Measurements from ENCODE around the gene RSPH3. TPM values are rescaled to one million over a fixed set of nuclear protein-coding genes. Genes with fewer than 3 reads are reported as not detected.

RSPH3 gene
- total RNA-seq, 1 experiment from 2014 or later, result 24.7 TPM

DNA sequence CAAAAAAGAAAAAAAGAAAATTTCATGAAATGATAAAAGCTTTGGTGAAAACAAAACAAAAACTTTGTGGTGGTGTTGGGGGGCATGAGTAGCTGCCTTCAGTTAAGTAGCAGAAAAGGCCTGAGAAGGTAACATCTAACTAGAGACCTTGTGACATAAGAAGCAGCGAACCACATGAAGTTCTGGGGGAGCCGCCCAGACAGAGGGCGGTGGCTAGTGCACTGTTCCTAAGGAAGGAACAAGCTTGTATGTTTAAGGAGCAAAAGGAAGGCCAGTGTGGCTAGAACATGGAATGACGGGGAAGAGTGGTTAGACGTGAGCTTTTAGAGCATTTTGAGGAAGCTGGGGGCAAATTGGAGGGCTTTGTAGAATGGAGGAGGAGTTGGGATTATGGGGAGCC lies 7.5 kb upstream of the RSPH3 start:
- POLR2A ChIA-PET, result no interaction called here

DNA sequence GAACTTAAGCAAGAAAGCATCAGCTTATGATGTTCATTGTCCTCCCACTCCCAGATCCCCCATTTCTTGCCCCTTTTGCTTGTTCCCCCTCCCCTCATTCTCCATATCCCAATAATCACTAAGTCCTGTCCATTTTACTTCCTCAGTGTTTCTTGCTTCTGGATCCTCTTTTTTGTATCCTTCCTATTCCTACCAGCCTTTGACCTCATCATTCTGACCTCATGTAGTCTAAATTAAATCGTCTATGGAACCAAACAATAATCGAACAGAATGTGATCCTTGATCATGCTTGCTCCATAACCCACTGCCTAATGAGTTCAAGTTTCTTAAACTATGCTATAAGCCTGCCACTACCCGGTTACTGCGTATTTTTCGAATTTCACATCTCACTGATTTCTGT lies 5.4 kb upstream of the RSPH3 start:
- intact Hi-C loops (cut with micrococcal nuclease), result loop anchor here (10.0 kb wide), 1 partner anchor 301 kb away; no protein-coding TSS in a partner anchor
- no peak overlapping the region for H3K4me3 ChIP-seq (replicated peaks in 1 of 2; ENCODE audit: low read depth in 1 of 2, low read length in 2 of 2)
- no peaks in the 10 kb centered on the region for H4K20me1 ChIP-seq (ENCODE audit: insufficient read depth)
- H3K4me1 ChIP-seq (ENCODE audit: control insufficient read depth in 1 of 2, insufficient read depth in 2 of 2, low read length in 2 of 2), result peaks cover 28 to 34% of the 10 kb centered on the region in 2 experiments
- DNase-seq (ENCODE audit: low read depth, low spot score), result no peak
- H3K9ac ChIP-seq (ENCODE audit: low read length), result no peak overlapping the region
- ChIA-PET POLR2A (no interaction called here), RAD21 (ENCODE audit: low non-redundant PET in 1 of 2, low total read pairs in 2 of 2, uncharacterized antibody in 2 of 2, unreplicated experiment in 2 of 2) (no interaction called here), CTCF (no interaction called here)
- no peak overlapping the region for H3K4me2 ChIP-seq (ENCODE audit: low read length)
- no peak overlapping the region for H3K27ac ChIP-seq (ENCODE audit: low read depth, low read length)
- H3K36me3 ChIP-seq (ENCODE audit: control insufficient read depth in 1 of 2, insufficient read depth in 2 of 2, low read length in 2 of 2), result no peaks in the 10 kb centered on the region
- peaks cover 28% of the 10 kb centered on the region for H3K79me2 ChIP-seq (ENCODE audit: insufficient read depth, low read length)
- no peak for ATAC-seq
- H3K9me2 ChIP-seq (ENCODE audit: insufficient read depth), result no peaks in the 10 kb centered on the region
- H2AFZ ChIP-seq (ENCODE audit: low read depth, low read length, poor library complexity, severe bottlenecking), result no peak overlapping the region
- H3K27me3 ChIP-seq (ENCODE audit: insufficient read depth, low read length), result no peaks in the 10 kb centered on the region
- BruUV-seq (replicated peaks), result no TSS peak
- H3K9me3 ChIP-seq (ENCODE audit: control insufficient read depth in 1 of 2, insufficient read depth in 1 of 2, low read depth in 1 of 2, low read length in 2 of 2), result no peaks in the 10 kb centered on the region
- TF ChIP-seq EZH2phosphoT487 (IDR thresholded peaks at IDR 0.05; ENCODE audit: borderline replicate concordance) (no peak), EGR1 (IDR thresholded peaks at IDR 0.05; ENCODE audit: low read depth) (no peak), EZH2 (IDR thresholded peaks at IDR 0.05) (no peak)
- TF ChIP-seq, protein P1, sequence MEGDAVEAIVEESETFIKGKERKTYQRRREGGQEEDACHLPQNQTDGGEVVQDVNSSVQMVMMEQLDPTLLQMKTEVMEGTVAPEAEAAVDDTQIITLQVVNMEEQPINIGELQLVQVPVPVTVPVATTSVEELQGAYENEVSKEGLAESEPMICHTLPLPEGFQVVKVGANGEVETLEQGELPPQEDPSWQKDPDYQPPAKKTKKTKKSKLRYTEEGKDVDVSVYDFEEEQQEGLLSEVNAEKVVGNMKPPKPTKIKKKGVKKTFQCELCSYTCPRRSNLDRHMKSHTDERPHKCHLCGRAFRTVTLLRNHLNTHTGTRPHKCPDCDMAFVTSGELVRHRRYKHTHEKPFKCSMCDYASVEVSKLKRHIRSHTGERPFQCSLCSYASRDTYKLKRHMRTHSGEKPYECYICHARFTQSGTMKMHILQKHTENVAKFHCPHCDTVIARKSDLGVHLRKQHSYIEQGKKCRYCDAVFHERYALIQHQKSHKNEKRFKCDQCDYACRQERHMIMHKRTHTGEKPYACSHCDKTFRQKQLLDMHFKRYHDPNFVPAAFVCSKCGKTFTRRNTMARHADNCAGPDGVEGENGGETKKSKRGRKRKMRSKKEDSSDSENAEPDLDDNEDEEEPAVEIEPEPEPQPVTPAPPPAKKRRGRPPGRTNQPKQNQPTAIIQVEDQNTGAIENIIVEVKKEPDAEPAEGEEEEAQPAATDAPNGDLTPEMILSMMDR (IDR thresholded peaks at IDR 0.05 in 2 of 3, conservative IDR thresholded peaks at IDR 0.05 in 1 of 3; ENCODE audit: borderline replicate concordance in 1 of 3, insufficient read depth in 1 of 3, low read depth in 2 of 3, low read length in 2 of 3), result no peak

More for the DNA sequence above, 7.5 kb upstream of the RSPH3 start:
- no peak for TF ChIP-seq CEBPB (IDR thresholded peaks at IDR 0.05; ENCODE audit: low read depth)
- TF ChIP-seq TCF7L2 (IDR thresholded peaks at IDR 0.05; ENCODE audit: borderline replicate concordance, extremely low read depth, insufficient read depth, insufficient read length), result no peak
- no peak for TF ChIP-seq ZFX (IDR thresholded peaks at IDR 0.05)
- no peak for TF ChIP-seq SP1 (IDR thresholded peaks at IDR 0.05; ENCODE audit: low read depth)
- TF ChIP-seq, protein P2, sequence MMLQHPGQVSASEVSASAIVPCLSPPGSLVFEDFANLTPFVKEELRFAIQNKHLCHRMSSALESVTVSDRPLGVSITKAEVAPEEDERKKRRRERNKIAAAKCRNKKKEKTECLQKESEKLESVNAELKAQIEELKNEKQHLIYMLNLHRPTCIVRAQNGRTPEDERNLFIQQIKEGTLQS (IDR thresholded peaks at IDR 0.05), result no peak
- no peak for TF ChIP-seq EGR1 (IDR thresholded peaks at IDR 0.05; ENCODE audit: low read depth)
- no peak for TF ChIP-seq RAD21 (IDR thresholded peaks at IDR 0.05; ENCODE audit: low read depth)
- ChIA-PET CTCF (interaction anchor here (2.7 kb wide), 1 partner anchor 127 kb away, joined by 34 read pairs; no protein-coding TSS in a partner anchor), RAD21 (ENCODE audit: low non-redundant PET in 1 of 2, low total read pairs in 2 of 2, uncharacterized antibody in 2 of 2, unreplicated experiment in 2 of 2) (no interaction called here)
- intact Hi-C loops (cut with micrococcal nuclease), result loop anchor here (10.0 kb wide), 1 partner anchor 303 kb away; no protein-coding TSS in a partner anchor
- Histone ChIP-seq H3K4me2 (ENCODE audit: low read length) (no peak overlapping the region), H3K4me1 (ENCODE audit: control insufficient read depth in 1 of 2, insufficient read depth in 2 of 2, low read length in 2 of 2) (peaks cover 11 to 19% of the 10 kb centered on the region in 2 experiments), H3K9me3 (ENCODE audit: control insufficient read depth in 1 of 2, insufficient read depth in 1 of 2, low read depth in 1 of 2, low read length in 2 of 2) (no peaks in the 10 kb centered on the region), H3K36me3 (ENCODE audit: control insufficient read depth in 1 of 2, insufficient read depth in 2 of 2, low read length in 2 of 2) (no peaks in the 10 kb centered on the region), H3K79me2 (ENCODE audit: insufficient read depth, low read length) (peaks cover 17% of the 10 kb centered on the region), H3K4me3 (replicated peaks in 1 of 2; ENCODE audit: low read depth in 1 of 2, low read length in 2 of 2) (no peak overlapping the region), H4K20me1 (ENCODE audit: insufficient read depth) (no peaks in the 10 kb centered on the region), H3K27me3 (ENCODE audit: insufficient read depth, low read length) (no peaks in the 10 kb centered on the region), H3K27ac (ENCODE audit: low read depth, low read length) (no peak overlapping the region), H3K9me2 (ENCODE audit: insufficient read depth) (no peaks in the 10 kb centered on the region), H2AFZ (ENCODE audit: low read depth, low read length, poor library complexity, severe bottlenecking) (no peak overlapping the region), H3K9ac (ENCODE audit: low read length) (no peak overlapping the region)
- DNase-seq (ENCODE audit: low read depth, low spot score) (no peak), ATAC-seq (no peak)
- no TSS peak for BruUV-seq (replicated peaks)

Data from HCT116 (cell line).